Lower leg skin (tissue), 3 donors: ENCODE results near the gene CCSAP.

Source experiments
- POLR2A ChIP-seq, 2 donors: fragments of 450-650 bp; IDR thresholded peaks; one replicate each; pipeline ENCODE4 v1.6.1; 2016 to 2017; ENCODE audit warnings: antibody characterized with exemption in 2 of 2, mild to moderate bottlenecking in 1 of 2, moderate library complexity in 1 of 2
- TF ChIP-seq, protein P1 (sequence below), 3 donors: fragments of 450-650 bp; IDR thresholded peaks; one replicate each; pipeline ENCODE4 v1.5.1; 2016; ENCODE audit warnings: antibody characterized with exemption in 3 of 3, mild to moderate bottlenecking in 3 of 3, moderate library complexity in 2 of 3

DNA sequence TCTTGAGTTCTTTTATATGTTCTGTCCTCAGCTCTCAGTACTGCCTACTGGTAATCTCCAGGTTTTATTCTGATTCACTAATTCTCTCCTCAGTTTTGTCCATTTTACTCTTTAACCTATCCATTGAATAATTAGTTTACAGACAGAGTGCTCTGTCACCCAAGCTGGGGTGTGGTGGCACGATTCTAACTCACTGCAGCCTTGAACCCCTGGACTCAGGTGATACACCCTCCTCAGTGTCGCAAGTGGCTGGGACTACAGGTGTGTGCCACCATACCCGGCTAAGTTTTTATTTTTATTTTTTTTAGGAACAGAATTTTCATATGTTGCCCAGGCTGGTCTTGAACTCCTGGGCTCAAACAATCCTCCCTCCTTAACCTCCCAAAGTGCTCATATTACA, 58.0 kb downstream of the CCSAP start:
- TF ChIP-seq POLR2A (IDR thresholded peaks at IDR 0.05), result no peak
- TF ChIP-seq, protein P1, sequence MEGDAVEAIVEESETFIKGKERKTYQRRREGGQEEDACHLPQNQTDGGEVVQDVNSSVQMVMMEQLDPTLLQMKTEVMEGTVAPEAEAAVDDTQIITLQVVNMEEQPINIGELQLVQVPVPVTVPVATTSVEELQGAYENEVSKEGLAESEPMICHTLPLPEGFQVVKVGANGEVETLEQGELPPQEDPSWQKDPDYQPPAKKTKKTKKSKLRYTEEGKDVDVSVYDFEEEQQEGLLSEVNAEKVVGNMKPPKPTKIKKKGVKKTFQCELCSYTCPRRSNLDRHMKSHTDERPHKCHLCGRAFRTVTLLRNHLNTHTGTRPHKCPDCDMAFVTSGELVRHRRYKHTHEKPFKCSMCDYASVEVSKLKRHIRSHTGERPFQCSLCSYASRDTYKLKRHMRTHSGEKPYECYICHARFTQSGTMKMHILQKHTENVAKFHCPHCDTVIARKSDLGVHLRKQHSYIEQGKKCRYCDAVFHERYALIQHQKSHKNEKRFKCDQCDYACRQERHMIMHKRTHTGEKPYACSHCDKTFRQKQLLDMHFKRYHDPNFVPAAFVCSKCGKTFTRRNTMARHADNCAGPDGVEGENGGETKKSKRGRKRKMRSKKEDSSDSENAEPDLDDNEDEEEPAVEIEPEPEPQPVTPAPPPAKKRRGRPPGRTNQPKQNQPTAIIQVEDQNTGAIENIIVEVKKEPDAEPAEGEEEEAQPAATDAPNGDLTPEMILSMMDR (IDR thresholded peaks at IDR 0.05), result no peak
